ENCODE data around the gene REV1. TPM values are rescaled to one million over a fixed set of nuclear protein-coding genes. Genes with fewer than 3 reads are reported as not detected.

REV1 gene
- total and polyA plus RNA-seq, 3 experiments from 2014 or later: 25.5 to 30.8 (median 30.0) TPM

DNA sequence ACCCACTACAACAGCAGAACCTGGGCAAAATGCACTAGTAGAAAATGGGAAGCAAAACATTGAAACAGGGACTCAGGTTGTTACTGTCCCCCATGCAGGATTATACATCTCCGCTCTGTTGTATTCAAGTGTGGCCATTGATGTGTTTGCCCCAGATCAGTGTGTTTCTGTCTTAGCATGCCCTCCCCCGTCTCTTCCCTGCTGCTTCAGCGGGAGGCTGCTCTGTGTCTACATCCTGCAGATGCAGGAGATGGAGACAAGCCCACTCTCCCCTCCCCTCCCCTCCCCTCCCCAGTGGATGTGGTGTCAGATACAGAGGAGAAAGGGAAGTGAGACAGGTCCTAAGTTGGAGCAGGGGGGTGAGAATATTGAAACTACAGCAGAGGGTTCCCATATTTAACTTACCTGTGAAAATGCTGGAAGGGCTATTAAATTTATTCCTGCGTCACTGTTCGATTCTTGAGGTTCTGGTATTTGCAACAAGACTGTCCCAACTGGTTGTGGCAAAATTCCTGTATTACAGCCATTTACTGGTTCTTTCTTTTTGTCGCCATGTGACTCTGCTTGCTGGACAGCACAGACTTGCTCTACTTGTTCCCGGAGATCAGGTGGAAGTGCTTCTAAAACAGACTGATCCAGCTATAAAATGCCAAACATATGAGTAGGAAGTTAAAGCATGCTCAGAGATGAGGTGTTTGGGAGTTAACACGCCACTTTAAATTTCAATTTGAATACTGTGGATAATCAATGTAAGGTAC lies 85.6 kb downstream of the REV1 start:
- Mint-ChIP-seq H3K4me1 (peaks cover 3 to 13% (median 8%) of the 10 kb centered on the region in 3 donors), H3K27ac (peak overlapping the region in 5 of 8 donors; percentile 13 to 71 (median 56)), H3K36me3 (peaks cover 1 to 83% (median 18%) of the 10 kb centered on the region in 3 donors), H3K4me3 (no peak overlapping the region), H3K27me3 (no peaks in the 10 kb centered on the region), H3K9me3 (no peaks in the 10 kb centered on the region)
- DNase-seq: no peak
- ChIA-PET POLR2A (no interaction called here), CTCF (no interaction called here)
- Histone ChIP-seq H3K4me3 (ENCODE audit: low read length) (no peak overlapping the region), H3K27ac (ENCODE audit: low read depth, low read length) (no peak overlapping the region), H3K4me1 (ENCODE audit: insufficient read depth, low read length) (no peaks in the 10 kb centered on the region), H3K36me3 (ENCODE audit: insufficient read depth, low read length) (peaks cover 22% of the 10 kb centered on the region), H3K27me3 (ENCODE audit: insufficient read depth, low read length, poor library complexity, severe bottlenecking) (no peaks in the 10 kb centered on the region), H3K9me3 (ENCODE audit: low read length) (no peaks in the 10 kb centered on the region)

DNA sequence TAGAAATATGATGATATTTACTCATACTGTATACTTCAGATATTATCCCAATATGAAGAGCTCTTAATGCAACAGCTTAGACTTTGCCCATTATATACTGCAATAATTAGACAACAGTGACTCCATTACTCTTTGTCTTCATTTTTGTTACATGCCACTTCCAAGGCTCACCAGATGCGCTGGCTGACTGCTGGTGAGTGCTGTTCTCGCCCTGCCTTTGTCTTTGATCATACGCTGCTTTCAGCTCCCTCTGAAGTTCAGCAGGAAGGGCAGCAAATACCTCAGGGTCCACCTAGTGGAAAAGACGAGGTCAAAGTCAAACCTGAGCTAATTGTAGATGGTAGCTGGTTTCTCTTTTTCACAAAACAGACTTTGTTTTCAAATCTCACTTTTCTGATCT lies 86.3 kb downstream of the REV1 start:
- no peaks in the 10 kb centered on the region for H3K9me3 ChIP-seq (ENCODE audit: low read length)
- Mint-ChIP-seq H3K9me3 (no peaks in the 10 kb centered on the region), H3K4me1 (peaks cover 3 to 13% (median 8%) of the 10 kb centered on the region in 3 donors), H3K27ac (peak overlapping the region in 5 of 8 donors; percentile 5 to 66 (median 37)), H3K4me3 (no peak overlapping the region), H3K27me3 (no peaks in the 10 kb centered on the region), H3K36me3 (peaks cover 3 to 86% (median 20%) of the 10 kb centered on the region in 3 donors)
- no peak overlapping the region for H3K4me3 ChIP-seq (ENCODE audit: low read length)
- no peak overlapping the region for H3K27ac ChIP-seq (ENCODE audit: low read depth, low read length)
- ChIA-PET POLR2A (no interaction called here), CTCF (no interaction called here)
- H3K27me3 ChIP-seq (ENCODE audit: insufficient read depth, low read length, poor library complexity, severe bottlenecking): no peaks in the 10 kb centered on the region
- H3K4me1 ChIP-seq (ENCODE audit: insufficient read depth, low read length): no peaks in the 10 kb centered on the region
- peaks cover 27% of the 10 kb centered on the region for H3K36me3 ChIP-seq (ENCODE audit: insufficient read depth, low read length)
- no peak for DNase-seq

DNA sequence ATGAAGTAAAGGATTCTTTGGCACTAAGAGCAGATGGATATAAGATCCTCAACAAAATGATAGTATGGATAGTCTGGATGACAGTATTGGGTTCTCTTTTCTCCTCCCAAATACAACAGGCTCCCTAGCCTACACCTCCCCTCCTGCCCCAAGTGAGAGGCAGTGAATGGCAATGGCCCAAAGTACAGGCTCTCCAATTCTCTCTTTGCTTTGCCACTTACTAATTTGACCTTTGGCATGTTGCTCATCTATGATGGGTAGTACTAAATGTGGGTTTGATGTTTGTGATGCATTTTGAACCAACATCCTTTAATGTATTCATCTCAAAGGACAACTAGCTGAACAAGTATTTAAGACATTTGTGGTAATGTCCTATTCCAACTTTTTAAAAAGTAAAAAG lies 86.7 kb downstream of the REV1 start:
- Histone ChIP-seq H3K4me1 (ENCODE audit: insufficient read depth, low read length) (no peaks in the 10 kb centered on the region), H3K4me3 (ENCODE audit: low read length) (no peak overlapping the region), H3K9me3 (ENCODE audit: low read length) (no peaks in the 10 kb centered on the region), H3K27me3 (ENCODE audit: insufficient read depth, low read length, poor library complexity, severe bottlenecking) (no peaks in the 10 kb centered on the region), H3K36me3 (ENCODE audit: insufficient read depth, low read length) (peaks cover 28% of the 10 kb centered on the region), H3K27ac (ENCODE audit: low read depth, low read length) (no peak overlapping the region)
- DNase-seq: no peak
- Mint-ChIP-seq H3K27ac (peak overlapping the region in 6 of 8 donors; percentile 14 to 96 (median 34)), H3K4me3 (no peak overlapping the region), H3K36me3 (peaks cover 3 to 87% (median 25%) of the 10 kb centered on the region in 3 donors), H3K4me1 (peaks cover 3 to 13% (median 8%) of the 10 kb centered on the region in 3 donors), H3K9me3 (no peaks in the 10 kb centered on the region), H3K27me3 (no peaks in the 10 kb centered on the region)
- ChIA-PET CTCF (no interaction called here), POLR2A (no interaction called here)

DNA sequence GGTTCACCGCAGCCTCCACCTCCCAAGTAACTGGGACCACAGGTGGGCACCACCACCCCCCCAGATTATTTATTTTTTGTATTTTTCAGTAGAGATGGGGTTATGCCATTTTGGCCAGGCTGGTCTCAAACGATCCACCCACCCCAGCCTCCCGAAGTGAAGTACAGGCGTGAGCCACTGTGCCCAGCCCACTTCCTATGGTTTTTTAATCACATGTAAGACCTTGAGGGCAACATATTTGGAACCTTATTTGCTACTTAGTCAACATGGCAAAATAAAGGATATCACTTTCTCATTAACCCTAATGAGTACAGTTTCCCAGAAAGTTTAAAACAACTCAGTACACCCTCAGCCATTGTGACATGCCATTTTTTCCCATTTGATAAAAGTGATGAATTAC lies 88.0 kb downstream of the REV1 start:
- Histone ChIP-seq H3K27ac (ENCODE audit: low read depth, low read length) (no peak overlapping the region), H3K27me3 (ENCODE audit: insufficient read depth, low read length, poor library complexity, severe bottlenecking) (no peaks in the 10 kb centered on the region), H3K36me3 (ENCODE audit: insufficient read depth, low read length) (peaks cover 40% of the 10 kb centered on the region), H3K4me1 (ENCODE audit: insufficient read depth, low read length) (no peaks in the 10 kb centered on the region), H3K4me3 (ENCODE audit: low read length) (no peak overlapping the region), H3K9me3 (ENCODE audit: low read length) (no peaks in the 10 kb centered on the region)
- Mint-ChIP-seq H3K4me1 (peaks cover 3 to 13% (median 8%) of the 10 kb centered on the region in 3 donors), H3K27me3 (no peaks in the 10 kb centered on the region), H3K36me3 (peaks cover 3 to 94% (median 25%) of the 10 kb centered on the region in 3 donors), H3K4me3 (no peak overlapping the region), H3K9me3 (no peaks in the 10 kb centered on the region), H3K27ac (peak overlapping the region in 7 of 8 donors; percentile 14 to 82 (median 52))
- ChIA-PET CTCF (no interaction called here), POLR2A (no interaction called here)
- no peak for DNase-seq

DNA sequence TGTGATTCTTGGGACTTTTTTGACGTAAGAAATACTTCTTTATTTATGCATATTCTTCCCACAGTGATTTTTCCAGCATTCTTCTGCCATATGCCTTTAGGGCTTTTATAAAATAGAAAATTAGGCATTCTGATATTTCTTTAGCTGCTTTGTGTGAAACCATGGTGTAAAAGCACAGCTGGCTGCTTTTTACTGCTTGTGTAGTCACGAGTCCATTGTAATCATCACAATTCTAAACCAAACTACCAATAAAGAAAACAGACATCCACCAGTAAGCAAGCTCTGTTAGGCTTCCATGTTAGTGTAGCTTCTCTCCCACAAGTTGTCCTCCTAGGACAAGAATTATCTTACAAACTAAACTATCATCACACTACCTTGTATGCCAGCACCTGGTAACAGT lies 90.0 kb downstream of the REV1 start:
- Histone ChIP-seq H3K27me3 (ENCODE audit: insufficient read depth, low read length, poor library complexity, severe bottlenecking) (no peaks in the 10 kb centered on the region), H3K4me1 (ENCODE audit: insufficient read depth, low read length) (no peaks in the 10 kb centered on the region), H3K27ac (ENCODE audit: low read depth, low read length) (no peak overlapping the region), H3K4me3 (ENCODE audit: low read length) (no peak overlapping the region), H3K36me3 (ENCODE audit: insufficient read depth, low read length) (peaks cover 61% of the 10 kb centered on the region), H3K9me3 (ENCODE audit: low read length) (no peaks in the 10 kb centered on the region)
- H3K36me3 Mint-ChIP-seq: peaks cover 3 to 94% (median 31%) of the 10 kb centered on the region in 3 donors
- peaks cover 5 to 13% (median 8%) of the 10 kb centered on the region in 3 donors for H3K4me1 Mint-ChIP-seq
- no peaks in the 10 kb centered on the region for H3K9me3 Mint-ChIP-seq
- POLR2A ChIA-PET: no interaction called here
- DNase-seq: no peak
- no peaks in the 10 kb centered on the region for H3K27me3 Mint-ChIP-seq
- CTCF ChIA-PET: no interaction called here
- H3K4me3 Mint-ChIP-seq: no peak overlapping the region
- H3K27ac Mint-ChIP-seq: peak overlapping the region in 1 of 8 donors; percentile 47

DNA sequence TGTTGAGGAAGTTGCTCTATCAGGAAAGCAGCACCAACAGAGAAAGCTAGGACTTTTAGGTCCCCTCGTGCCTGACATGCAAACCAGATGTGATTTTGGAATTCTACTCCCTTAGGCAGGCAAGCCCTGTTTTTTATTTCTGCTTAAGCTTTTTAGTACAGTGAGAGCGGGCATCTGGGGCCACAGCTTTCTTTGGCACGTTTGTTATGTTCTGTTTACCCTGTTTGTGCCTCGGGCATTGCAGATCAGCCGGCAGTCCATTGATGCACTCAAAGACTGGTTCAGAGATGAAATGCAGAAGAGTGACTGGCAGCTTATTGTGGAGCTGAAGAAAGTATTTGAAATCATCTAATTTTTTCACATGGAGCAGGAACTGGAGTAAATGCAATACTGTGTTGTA lies 90.8 kb downstream of the REV1 start:
- DNase-seq: no peak
- no peaks in the 10 kb centered on the region for H3K4me1 ChIP-seq (ENCODE audit: insufficient read depth, low read length)
- ChIA-PET POLR2A (no interaction called here), CTCF (interaction anchor here (0.5 to 1.2 kb wide), 3 partner anchors 25 to 91 kb away, joined by 3 read pairs; partner anchors contain the start of gene REV1)
- peaks cover 4 to 94% (median 28%) of the 10 kb centered on the region in 3 donors for H3K36me3 Mint-ChIP-seq
- H3K27ac ChIP-seq (ENCODE audit: low read depth, low read length): no peak overlapping the region
- peaks cover 68% of the 10 kb centered on the region for H3K36me3 ChIP-seq (ENCODE audit: insufficient read depth, low read length)
- H3K27me3 Mint-ChIP-seq: no peaks in the 10 kb centered on the region
- H3K27ac Mint-ChIP-seq: peak overlapping the region in 3 of 8 donors; percentile 19 to 47 (median 19)
- no peaks in the 10 kb centered on the region for H3K9me3 ChIP-seq (ENCODE audit: low read length)
- no peak overlapping the region for H3K4me3 Mint-ChIP-seq
- H3K9me3 Mint-ChIP-seq: no peaks in the 10 kb centered on the region
- peaks cover 5 to 13% (median 8%) of the 10 kb centered on the region in 3 donors for H3K4me1 Mint-ChIP-seq
- H3K27me3 ChIP-seq (ENCODE audit: insufficient read depth, low read length, poor library complexity, severe bottlenecking): no peaks in the 10 kb centered on the region
- H3K4me3 ChIP-seq (ENCODE audit: low read length): no peak overlapping the region

DNA sequence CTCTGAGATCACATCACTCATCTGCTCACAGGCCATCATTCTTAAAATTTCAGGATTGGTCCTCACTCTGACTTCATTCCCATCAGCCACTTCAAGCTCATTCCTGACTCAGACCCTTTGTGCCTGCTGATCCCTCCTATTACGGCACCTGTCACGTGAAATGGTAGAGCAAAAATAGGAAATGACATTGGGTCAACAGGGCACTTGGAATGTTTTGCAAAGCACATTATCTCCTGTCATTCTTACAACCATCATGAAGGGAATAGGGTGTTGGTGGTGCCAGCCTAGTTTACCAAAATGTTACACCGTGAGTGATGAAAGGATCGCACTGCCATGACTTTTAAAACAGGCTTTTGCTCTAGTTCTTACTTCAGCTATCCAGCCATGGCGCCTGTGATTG lies 91.5 kb downstream of the REV1 start:
- DNase-seq: no peak
- H3K27ac ChIP-seq (ENCODE audit: low read depth, low read length): no peak overlapping the region
- Mint-ChIP-seq H3K27me3 (no peaks in the 10 kb centered on the region), H3K27ac (peak overlapping the region in 5 of 8 donors; percentile 48 to 96 (median 81)), H3K9me3 (no peaks in the 10 kb centered on the region), H3K36me3 (peaks cover 6 to 94% (median 29%) of the 10 kb centered on the region in 3 donors), H3K4me1 (peaks cover 2 to 13% (median 5%) of the 10 kb centered on the region in 3 donors), H3K4me3 (no peak overlapping the region)
- peaks cover 72% of the 10 kb centered on the region for H3K36me3 ChIP-seq (ENCODE audit: insufficient read depth, low read length)
- no peaks in the 10 kb centered on the region for H3K9me3 ChIP-seq (ENCODE audit: low read length)
- no peaks in the 10 kb centered on the region for H3K4me1 ChIP-seq (ENCODE audit: insufficient read depth, low read length)
- no peak overlapping the region for H3K4me3 ChIP-seq (ENCODE audit: low read length)
- CTCF ChIA-PET: interaction anchor here (0.7 to 1.2 kb wide), 2 partner anchors 24 to 92 kb away, joined by 3 read pairs; partner anchors contain the start of gene REV1
- H3K27me3 ChIP-seq (ENCODE audit: insufficient read depth, low read length, poor library complexity, severe bottlenecking): no peaks in the 10 kb centered on the region
- POLR2A ChIA-PET: no interaction called here

DNA sequence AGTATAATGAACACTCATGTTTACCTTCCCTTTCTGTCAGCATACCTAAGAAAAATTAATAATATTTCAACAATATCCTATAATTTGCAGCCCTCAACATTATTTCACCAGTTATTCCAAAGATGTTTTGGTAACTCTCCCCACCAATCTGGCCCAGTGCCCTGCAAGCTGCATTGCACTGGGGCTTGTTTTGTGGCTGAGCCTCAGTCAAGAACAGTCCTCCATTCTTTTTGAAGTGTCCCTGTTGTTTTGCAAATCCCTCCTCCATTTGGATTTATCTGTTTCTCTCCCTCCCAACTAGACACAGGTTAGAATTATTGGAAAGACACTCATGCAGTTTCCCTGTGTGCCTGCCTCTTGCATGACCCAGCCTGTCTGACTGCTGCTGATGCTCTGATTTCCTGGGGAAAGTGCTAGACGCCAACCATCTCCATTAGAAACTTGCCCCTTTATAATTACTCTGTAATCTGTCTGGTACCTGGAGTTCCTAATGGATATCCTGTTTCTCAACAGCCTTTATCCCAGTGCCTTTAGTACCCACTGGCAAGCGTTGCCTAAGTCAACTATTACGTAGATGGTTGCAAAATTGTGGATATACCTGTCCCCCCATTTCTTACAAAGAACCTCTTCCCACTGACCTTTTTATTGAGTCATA lies 92.4 kb downstream of the REV1 start:
- peaks cover 76% of the 10 kb centered on the region for H3K36me3 ChIP-seq (ENCODE audit: insufficient read depth, low read length)
- Mint-ChIP-seq H3K27me3 (no peaks in the 10 kb centered on the region), H3K9me3 (no peaks in the 10 kb centered on the region), H3K4me3 (no peak overlapping the region), H3K4me1 (peaks cover 0 to 6% (median 1%) of the 10 kb centered on the region in 3 donors), H3K27ac (peak overlapping the region in 6 of 8 donors; percentile 54 to 96 (median 66)), H3K36me3 (peaks cover 6 to 91% (median 28%) of the 10 kb centered on the region in 3 donors)
- no peaks in the 10 kb centered on the region for H3K4me1 ChIP-seq (ENCODE audit: insufficient read depth, low read length)
- H3K4me3 ChIP-seq (ENCODE audit: low read length): no peak overlapping the region
- no peak overlapping the region for H3K27ac ChIP-seq (ENCODE audit: low read depth, low read length)
- ChIA-PET POLR2A (no interaction called here), CTCF (no interaction called here)
- H3K9me3 ChIP-seq (ENCODE audit: low read length): no peaks in the 10 kb centered on the region
- DNase-seq: no peak
- H3K27me3 ChIP-seq (ENCODE audit: insufficient read depth, low read length, poor library complexity, severe bottlenecking): no peaks in the 10 kb centered on the region

Measured in CD8-positive, alpha-beta memory T cell (primary cell).